ENCODE measurements around the gene NTF3. TPM values are rescaled to one million over a fixed set of nuclear protein-coding genes. Genes with fewer than 3 reads are reported as not detected.

Gene NTF3
- total and polyA plus RNA-seq, 2 of the 8 experiments (the other 6 are each of a cell fraction or from before 2014, with no cell fraction given), result 1.4 to 2.3 TPM

- Histone ChIP-seq H4K8ac (ENCODE audit: extremely low read depth, insufficient read depth, low read length) (no peak overlapping the region), H2AFZ (ENCODE audit: low read length) (no peak overlapping the region), H3K9me3 (ENCODE audit: insufficient read depth in 2 of 2, low read depth in 1 of 2, low read length in 1 of 2) (no peaks in the 10 kb centered on the region), H3K27ac (ENCODE audit: low read depth, low read length) (no peak overlapping the region), H3K23ac (ENCODE audit: insufficient read length) (no peak overlapping the region), H2AK5ac (ENCODE audit: low read depth, low read length) (no peak overlapping the region), H3K36me3 (ENCODE audit: control insufficient read depth in 2 of 4, insufficient read depth in 4 of 4, low read length in 3 of 4) (no peaks in the 10 kb centered on the region), H3K4me2 (ENCODE audit: insufficient read depth in 1 of 2, low read depth in 2 of 2, low read length in 2 of 2) (no peak overlapping the region), H4K5ac (ENCODE audit: insufficient read length, low read depth, low read length) (no peak overlapping the region), H3K18ac (ENCODE audit: extremely low read depth, low read length) (no peak overlapping the region), H3K79me1 (ENCODE audit: low read depth, low read length) (no peaks in the 10 kb centered on the region), H2BK120ac (replicated peaks; ENCODE audit: low read depth, low read length) (no peak overlapping the region), H3K4me1 (replicated peaks in 1 of 4; ENCODE audit: control insufficient read depth in 3 of 4, insufficient read depth in 4 of 4, low read length in 3 of 4) (peaks cover 0 to 7% (median 3%) of the 10 kb centered on the region in 4 experiments; a peak in 5 of 7 replicates), H4K20me1 (replicated peaks in 1 of 2; ENCODE audit: control insufficient read depth in 1 of 2, insufficient read depth in 2 of 2, low read length in 2 of 2) (no peaks in the 10 kb centered on the region), H4K91ac (replicated peaks; ENCODE audit: insufficient read length, low read length) (no peak overlapping the region), H3K14ac (ENCODE audit: insufficient read length) (no peak overlapping the region), H3K56ac (replicated peaks; ENCODE audit: insufficient read length, low read depth, low read length) (no peak overlapping the region), H3K23me2 (ENCODE audit: low read depth, low read length) (no peaks in the 10 kb centered on the region), H2BK5ac (ENCODE audit: low read depth, low read length) (no peak overlapping the region), H3K27me3 (replicated peaks in 1 of 4; ENCODE audit: control insufficient read depth in 3 of 4, extremely low read depth in 1 of 4, insufficient read depth in 3 of 4, low read length in 3 of 4) (no peaks in the 10 kb centered on the region), H2BK15ac (ENCODE audit: low read length) (no peak overlapping the region), H3K79me2 (ENCODE audit: control insufficient read depth in 1 of 2, insufficient read depth in 2 of 2, low read length in 2 of 2) (no peaks in the 10 kb centered on the region), H3K9ac (replicated peaks in 1 of 4; ENCODE audit: extremely low read depth in 1 of 4, low read depth in 3 of 4, low read length in 3 of 4) (no peak overlapping the region), H3K4me3 (ENCODE audit: extremely low read depth in 1 of 4, insufficient read depth in 2 of 4, low read depth in 3 of 4, low read length in 4 of 4) (no peak overlapping the region), H2BK12ac (ENCODE audit: low read depth, low read length) (no peak overlapping the region), H2BK20ac (ENCODE audit: low read length) (no peak overlapping the region), H3K4ac (replicated peaks; ENCODE audit: insufficient read length, low read depth, low read length) (no peak overlapping the region)
- FAIRE-seq (no peak), DNase-seq (ENCODE audit: low read depth in 1 of 2, low spot score in 2 of 2) (peak in 1 of 2 experiments; percentile 39)
- ChIA-PET POLR2A (ENCODE audit: partially characterized antibody) (no interaction called here), CTCF (ENCODE audit: partially characterized antibody) (interaction anchor here (0.6 to 1.2 kb wide), 4 partner anchors 8 to 93 kb away, joined by 3 to 4 read pairs (median 4); no protein-coding TSS in a partner anchor)
- TF ChIP-seq CREB1 (IDR thresholded peaks at IDR 0.05), result no peak
- TF ChIP-seq, protein P1, sequence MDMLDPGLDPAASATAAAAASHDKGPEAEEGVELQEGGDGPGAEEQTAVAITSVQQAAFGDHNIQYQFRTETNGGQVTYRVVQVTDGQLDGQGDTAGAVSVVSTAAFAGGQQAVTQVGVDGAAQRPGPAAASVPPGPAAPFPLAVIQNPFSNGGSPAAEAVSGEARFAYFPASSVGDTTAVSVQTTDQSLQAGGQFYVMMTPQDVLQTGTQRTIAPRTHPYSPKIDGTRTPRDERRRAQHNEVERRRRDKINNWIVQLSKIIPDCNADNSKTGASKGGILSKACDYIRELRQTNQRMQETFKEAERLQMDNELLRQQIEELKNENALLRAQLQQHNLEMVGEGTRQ (IDR thresholded peaks at IDR 0.05; ENCODE audit: low read length), result no peak
- TF ChIP-seq NANOG (IDR thresholded peaks at IDR 0.05; ENCODE audit: insufficient read depth, low read depth, low read length, poor library complexity, severe bottlenecking), result no peak
- TF ChIP-seq HDAC6 (IDR thresholded peaks at IDR 0.05; ENCODE audit: low read depth, low read length), result no peak
- no peak for TF ChIP-seq POLR2AphosphoS5 (IDR thresholded peaks at IDR 0.05; ENCODE audit: low read depth, low read length)
- TF ChIP-seq RNF2 (IDR thresholded peaks at IDR 0.05; ENCODE audit: borderline replicate concordance, low read depth, low read length, missing control alignments, poor library complexity, severe bottlenecking), result no peak
- TF ChIP-seq SP1 (IDR thresholded peaks at IDR 0.05; ENCODE audit: low read depth, low read length), result no peak
- no peak for TF ChIP-seq BCL11A (IDR thresholded peaks at IDR 0.05; ENCODE audit: low read depth in 2 of 2, low read length in 2 of 2)
- TF ChIP-seq KDM5A (IDR thresholded peaks at IDR 0.05; ENCODE audit: low read length), result no peak
- whole genome bisulfite sequencing, 2 experiments (ENCODE audit: extremely low coverage in 1 of 2, insufficient coverage in 1 of 2, insufficient read length in 1 of 2, insufficient replicate concordance in 2 of 2, low coverage in 1 of 2, low lambda C conversion rate in 2 of 2, missing lambda C conversion rate in 1 of 2), result 92% methylated on average over 19 of the region's 20 CpGs; no CpG with 5 or more reads in 1 of the 2 experiments
These were observed 89.8 kb downstream of the NTF3 start for GRCh38 chr12:5521456-5522325.
